ENCODE data around the gene FOXO6.

DNA sequence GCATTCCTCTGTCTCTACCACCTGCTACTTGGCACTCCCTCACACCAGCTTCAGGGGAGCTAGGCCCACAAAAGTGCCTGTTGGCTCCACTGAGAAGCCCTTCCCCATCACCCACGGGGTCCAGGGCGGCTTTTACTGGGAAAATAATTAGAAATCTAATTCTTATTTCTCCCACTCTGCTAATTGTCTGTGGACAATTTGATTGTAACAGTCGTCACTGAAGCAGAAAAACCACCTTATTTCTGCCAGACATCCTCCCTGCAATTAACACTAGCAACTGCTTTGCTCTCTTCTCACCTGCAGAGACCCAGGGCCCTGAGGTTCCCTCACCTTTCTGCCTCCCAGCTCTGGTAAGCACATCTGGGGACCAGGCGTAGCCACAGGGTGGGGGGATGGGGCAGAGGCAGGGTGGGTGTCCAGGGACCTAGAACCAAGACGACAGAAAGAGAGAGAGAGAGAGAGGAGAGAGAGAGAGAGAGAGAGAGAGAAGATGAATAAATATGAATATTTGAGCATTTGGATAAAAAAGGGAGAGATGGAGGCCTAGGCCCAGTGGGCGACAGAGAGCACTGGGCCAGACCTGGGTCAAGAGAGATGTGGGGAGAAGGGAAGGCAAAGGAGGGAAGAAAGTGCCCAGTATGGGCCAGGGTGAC is 32.6 kb downstream of the FOXO6 start:
- TF ChIP-seq, protein P1, sequence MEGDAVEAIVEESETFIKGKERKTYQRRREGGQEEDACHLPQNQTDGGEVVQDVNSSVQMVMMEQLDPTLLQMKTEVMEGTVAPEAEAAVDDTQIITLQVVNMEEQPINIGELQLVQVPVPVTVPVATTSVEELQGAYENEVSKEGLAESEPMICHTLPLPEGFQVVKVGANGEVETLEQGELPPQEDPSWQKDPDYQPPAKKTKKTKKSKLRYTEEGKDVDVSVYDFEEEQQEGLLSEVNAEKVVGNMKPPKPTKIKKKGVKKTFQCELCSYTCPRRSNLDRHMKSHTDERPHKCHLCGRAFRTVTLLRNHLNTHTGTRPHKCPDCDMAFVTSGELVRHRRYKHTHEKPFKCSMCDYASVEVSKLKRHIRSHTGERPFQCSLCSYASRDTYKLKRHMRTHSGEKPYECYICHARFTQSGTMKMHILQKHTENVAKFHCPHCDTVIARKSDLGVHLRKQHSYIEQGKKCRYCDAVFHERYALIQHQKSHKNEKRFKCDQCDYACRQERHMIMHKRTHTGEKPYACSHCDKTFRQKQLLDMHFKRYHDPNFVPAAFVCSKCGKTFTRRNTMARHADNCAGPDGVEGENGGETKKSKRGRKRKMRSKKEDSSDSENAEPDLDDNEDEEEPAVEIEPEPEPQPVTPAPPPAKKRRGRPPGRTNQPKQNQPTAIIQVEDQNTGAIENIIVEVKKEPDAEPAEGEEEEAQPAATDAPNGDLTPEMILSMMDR (IDR thresholded peaks at IDR 0.05): no peak
- no peak for TF ChIP-seq POLR2AphosphoS5 (IDR thresholded peaks at IDR 0.05)
- no peak for TF ChIP-seq POLR2A (IDR thresholded peaks at IDR 0.05)
